ENCODE data around the gene TTLL10. TPM values are rescaled to one million over a fixed set of nuclear protein-coding genes. Genes with fewer than 3 reads are reported as not detected.
"Not testable (repeated sequence)": the region's sequence is repeated elsewhere in the genome, so short reads cannot be mapped to it uniquely, and the experiment has no call there.

The TTLL10 gene
- polyA plus RNA-seq, 1 donor from 2014 or later = not detected

- Histone ChIP-seq H3F3A (ENCODE audit: insufficient read depth, low read length, poor library complexity, severe bottlenecking) (no peaks in the 10 kb centered on the region), H3K4me2 (ENCODE audit: low read length) (no peak overlapping the region), H3K4me3 (ENCODE audit: low read length) (no peak overlapping the region), H4K20me1 (ENCODE audit: insufficient read depth) (no peaks in the 10 kb centered on the region), H3K9ac (ENCODE audit: low read length) (no peak overlapping the region), H3K27me3 (ENCODE audit: insufficient read depth, low read depth, low read length) (no peaks in the 10 kb centered on the region), H3K9me2 (ENCODE audit: insufficient read depth, low read length) (no peaks in the 10 kb centered on the region), H3K36me3 (ENCODE audit: insufficient read depth, low read length) (no peaks in the 10 kb centered on the region), H2AFZ (ENCODE audit: low read depth, low read length) (no peak overlapping the region), H3K27ac (ENCODE audit: low read length) (no peak overlapping the region), H3K9me3 (ENCODE audit: low read length) (no peaks in the 10 kb centered on the region), H3K79me2 (replicated peaks; ENCODE audit: insufficient read depth, low read length) (no peaks in the 10 kb centered on the region)
- no peak for TF ChIP-seq EP300 (conservative IDR thresholded peaks at IDR 0.05; ENCODE audit: poor library complexity, severe bottlenecking)
- TF ChIP-seq REST (IDR thresholded peaks at IDR 0.05; ENCODE audit: borderline replicate concordance) = no peak
- TF ChIP-seq TAF1 (IDR thresholded peaks at IDR 0.05; ENCODE audit: low read depth) = no peak
- TF ChIP-seq POLR2AphosphoS5 (IDR thresholded peaks at IDR 0.05) = no peak
- TF ChIP-seq CTCF (IDR thresholded peaks at IDR 0.05; ENCODE audit: poor library complexity, severe bottlenecking) = no peak
- TF ChIP-seq MXI1 (conservative IDR thresholded peaks at IDR 0.05; ENCODE audit: poor library complexity, severe bottlenecking) = no peak
- no peak for TF ChIP-seq EZH2 (IDR thresholded peaks at IDR 0.05; ENCODE audit: borderline replicate concordance, insufficient read depth, low read length, poor library complexity, severe bottlenecking)
- no peak for TF ChIP-seq RAD21 (conservative IDR thresholded peaks at IDR 0.05)
- no peak for TF ChIP-seq SMC3 (conservative IDR thresholded peaks at IDR 0.05; ENCODE audit: poor library complexity)
These were observed 21.0 kb downstream of the TTLL10 start for GRCh38 chr1:1194723-1195122.

- not testable (repeated sequence) for H3K4me2 ChIP-seq (ENCODE audit: low read length); H2AFZ ChIP-seq (ENCODE audit: low read depth, low read length); H3K27me3 ChIP-seq (ENCODE audit: insufficient read depth, low read depth, low read length); H3K9ac ChIP-seq (ENCODE audit: low read length); H3K9me3 ChIP-seq (ENCODE audit: low read length); H3K27ac ChIP-seq (ENCODE audit: low read length); H3F3A ChIP-seq (ENCODE audit: insufficient read depth, low read length, poor library complexity, severe bottlenecking); H4K20me1 ChIP-seq (ENCODE audit: insufficient read depth); H3K36me3 ChIP-seq (ENCODE audit: insufficient read depth, low read length); H3K4me3 ChIP-seq (ENCODE audit: low read length); H3K9me2 ChIP-seq (ENCODE audit: insufficient read depth, low read length); H3K79me2 ChIP-seq (replicated peaks; ENCODE audit: insufficient read depth, low read length)
These were observed 22.0 kb downstream of the TTLL10 start for GRCh38 chr1:1195726-1196125.
